ENCODE results near the gene ARHGAP31.

ARHGAP31 gene

GRCh38 chr3:119401503-119402440 is 107.6 kb downstream of the ARHGAP31 start:
- no peak for TF ChIP-seq Cebpa-rat (IDR thresholded peaks at IDR 0.05)
- Histone ChIP-seq H3K4me2 (no peak overlapping the region), H3K36me3 (no peaks in the 10 kb centered on the region)

GRCh38 chr3:119402791-119403190 is 108.6 kb downstream of the ARHGAP31 start:
- H4K20me1 ChIP-seq: no peaks in the 10 kb centered on the region
- H3K9me3 ChIP-seq: no peaks in the 10 kb centered on the region
- H3K4me3 ChIP-seq: no peak overlapping the region
- no peaks in the 10 kb centered on the region for H3K27me3 ChIP-seq
- TF ChIP-seq Cebpa-rat (IDR thresholded peaks at IDR 0.05): no peak
- no peaks in the 10 kb centered on the region for H3K4me1 ChIP-seq
- no peak overlapping the region for H3K4me2 ChIP-seq
- H3K27ac ChIP-seq: no peak overlapping the region
- H3K9ac ChIP-seq: no peak overlapping the region
- H3K36me3 ChIP-seq: no peaks in the 10 kb centered on the region

More at GRCh38 chr3:119401503-119402440, 107.6 kb downstream of the ARHGAP31 start:
- H4K20me1 ChIP-seq: no peaks in the 10 kb centered on the region
- no peak overlapping the region for H3K9ac ChIP-seq
- no peaks in the 10 kb centered on the region for H3K27me3 ChIP-seq
- no peaks in the 10 kb centered on the region for H3K4me1 ChIP-seq
- H3K4me3 ChIP-seq: no peak overlapping the region
- H3K27ac ChIP-seq: no peak overlapping the region
- no peaks in the 10 kb centered on the region for H3K9me3 ChIP-seq

- Histone ChIP-seq H3K4me2 (no peak overlapping the region), H3K27me3 (no peaks in the 10 kb centered on the region), H3K9me3 (no peaks in the 10 kb centered on the region), H3K4me3 (no peak overlapping the region), H3K27ac (no peak overlapping the region), H3K4me1 (no peaks in the 10 kb centered on the region), H4K20me1 (no peaks in the 10 kb centered on the region), H3K9ac (no peak overlapping the region), H3K36me3 (no peaks in the 10 kb centered on the region)
- TF ChIP-seq Cebpa-rat (IDR thresholded peaks at IDR 0.05): no peak
Observed at GRCh38 chr3:119403201-119403600, 109.0 kb downstream of the ARHGAP31 start.

GRCh38 chr3:119405315-119405714 is 111.1 kb downstream of the ARHGAP31 start:
- Histone ChIP-seq H3K9me3 (no peaks in the 10 kb centered on the region), H3K9ac (no peak overlapping the region), H3K4me1 (no peaks in the 10 kb centered on the region), H3K27ac (no peak overlapping the region), H3K27me3 (no peaks in the 10 kb centered on the region), H3K36me3 (no peaks in the 10 kb centered on the region), H4K20me1 (no peaks in the 10 kb centered on the region), H3K4me3 (no peak overlapping the region), H3K4me2 (no peak overlapping the region)
- TF ChIP-seq Cebpa-rat (IDR thresholded peaks at IDR 0.05): no peak

GRCh38 chr3:119408243-119408950 is 114.2 kb downstream of the ARHGAP31 start:
- Histone ChIP-seq H4K20me1 (no peaks in the 10 kb centered on the region), H3K9ac (no peak overlapping the region), H3K4me2 (no peak overlapping the region), H3K9me3 (no peaks in the 10 kb centered on the region), H3K36me3 (no peaks in the 10 kb centered on the region), H3K27me3 (no peaks in the 10 kb centered on the region), H3K4me3 (no peak overlapping the region), H3K27ac (no peak overlapping the region), H3K4me1 (no peaks in the 10 kb centered on the region)
- TF ChIP-seq Cebpa-rat (IDR thresholded peaks at IDR 0.05): no peak

- H3K27me3 ChIP-seq: no peaks in the 10 kb centered on the region
- no peaks in the 10 kb centered on the region for H3K36me3 ChIP-seq
- H3K4me1 ChIP-seq: no peaks in the 10 kb centered on the region
- H3K9ac ChIP-seq: no peak overlapping the region
- H3K27ac ChIP-seq: no peak overlapping the region
- H3K4me3 ChIP-seq: no peak overlapping the region
- no peak for TF ChIP-seq Cebpa-rat (IDR thresholded peaks at IDR 0.05)
- no peaks in the 10 kb centered on the region for H4K20me1 ChIP-seq
- no peak overlapping the region for H3K4me2 ChIP-seq
- no peaks in the 10 kb centered on the region for H3K9me3 ChIP-seq
Observed at GRCh38 chr3:119409844-119410243, 115.7 kb downstream of the ARHGAP31 start.

GRCh38 chr3:119413603-119414280 is 119.6 kb downstream of the ARHGAP31 start:
- H3K9me3 ChIP-seq: no peaks in the 10 kb centered on the region
- H3K4me3 ChIP-seq: no peak overlapping the region
- no peaks in the 10 kb centered on the region for H3K36me3 ChIP-seq
- no peak overlapping the region for H3K4me2 ChIP-seq
- TF ChIP-seq Cebpa-rat (IDR thresholded peaks at IDR 0.05): no peak
- no peak overlapping the region for H3K9ac ChIP-seq
- H3K27ac ChIP-seq: no peak overlapping the region
- H3K27me3 ChIP-seq: no peaks in the 10 kb centered on the region
- no peaks in the 10 kb centered on the region for H4K20me1 ChIP-seq
- no peaks in the 10 kb centered on the region for H3K4me1 ChIP-seq

- Histone ChIP-seq H3K4me1 (no peaks in the 10 kb centered on the region), H3K9ac (no peak overlapping the region)
- no peak for TF ChIP-seq Cebpa-rat (IDR thresholded peaks at IDR 0.05)
Observed at GRCh38 chr3:119416873-119417272, 122.7 kb downstream of the ARHGAP31 start.

GRCh38 chr3:119417771-119418512 is 123.8 kb downstream of the ARHGAP31 start:
- Histone ChIP-seq H3K9ac (no peak overlapping the region), H3K4me3 (no peak overlapping the region), H4K20me1 (no peaks in the 10 kb centered on the region), H3K36me3 (no peaks in the 10 kb centered on the region), H3K4me1 (no peaks in the 10 kb centered on the region), H3K27ac (no peak overlapping the region), H3K9me3 (no peaks in the 10 kb centered on the region), H3K27me3 (no peaks in the 10 kb centered on the region), H3K4me2 (no peak overlapping the region)
- no peak for TF ChIP-seq Cebpa-rat (IDR thresholded peaks at IDR 0.05)

More at GRCh38 chr3:119416873-119417272, 122.7 kb downstream of the ARHGAP31 start:
- no peaks in the 10 kb centered on the region for H3K27me3 ChIP-seq
- no peaks in the 10 kb centered on the region for H3K36me3 ChIP-seq
- no peaks in the 10 kb centered on the region for H4K20me1 ChIP-seq
- no peak overlapping the region for H3K4me3 ChIP-seq
- no peak overlapping the region for H3K4me2 ChIP-seq
- H3K9me3 ChIP-seq: no peaks in the 10 kb centered on the region
- no peak overlapping the region for H3K27ac ChIP-seq
